ENCODE data around the gene LRRC27.

- TF ChIP-seq CTCF (IDR thresholded peaks at IDR 0.05; ENCODE audit: low read length) (no peak), EZH2 (IDR thresholded peaks at IDR 0.05; ENCODE audit: borderline replicate concordance, low read length) (no peak)
Measured at GRCh38 chr10:132376394-132376851, 44.4 kb downstream of the LRRC27 start.

All from OCI-LY1 (cell line).